Type B pancreatic cell (in vitro differentiated cells): ENCODE data around the gene BAIAP2. TPM values are rescaled to one million over a fixed set of nuclear protein-coding genes. Genes with fewer than 3 reads are reported as not detected.

Experiments used
- DNase-seq: peaks from one replicate; pipeline ENCODE4 v3.0.0; 2021; ENCODE audit warnings: mixed read lengths; ENCODE audit not compliant: unreplicated experiment; ENCODE audit errors: extremely low spot score
- H3K27ac Mint-ChIP-seq: 2 replicates; pipeline ENCODE4 v1.8.0; 2021; ENCODE audit warnings: mild to moderate bottlenecking, mixed read lengths
- H3K27me3 Mint-ChIP-seq: 2 replicates; pipeline ENCODE4 v1.8.0; 2021; ENCODE audit warnings: mixed read lengths
- H3K36me3 Mint-ChIP-seq: 2 replicates; pipeline ENCODE4 v1.8.0; 2021; ENCODE audit warnings: mixed read lengths
- H3K4me1 Mint-ChIP-seq: one replicate; pipeline ENCODE4 v1.8.0; 2021; ENCODE audit warnings: mixed read lengths; ENCODE audit not compliant: unreplicated experiment
- H3K4me3 Mint-ChIP-seq: 2 replicates; pipeline ENCODE4 v1.8.0; 2021; ENCODE audit warnings: mild to moderate bottlenecking, mixed read lengths
- H3K9me3 Mint-ChIP-seq: 2 replicates; pipeline ENCODE4 v1.8.0; 2021; ENCODE audit warnings: mixed read lengths
- CTCF ChIP-seq: fragments of 200-600 bp; sonication (generic); conservative IDR thresholded peaks from 2 replicates; pipeline ENCODE4 v1.5.0; 2021; ENCODE audit warnings: antibody characterized with exemption, mild to moderate bottlenecking
- total RNA-seq: library from RNA; stranded (reverse); gene quantifications from 2 replicates; pipeline ENCODE4 v1.2.1, GENCODE V29; 2021; ENCODE audit warnings: low replicate concordance

BAIAP2 gene
- total RNA-seq, 1 donor from 2014 or later = 62.7 TPM

DNA sequence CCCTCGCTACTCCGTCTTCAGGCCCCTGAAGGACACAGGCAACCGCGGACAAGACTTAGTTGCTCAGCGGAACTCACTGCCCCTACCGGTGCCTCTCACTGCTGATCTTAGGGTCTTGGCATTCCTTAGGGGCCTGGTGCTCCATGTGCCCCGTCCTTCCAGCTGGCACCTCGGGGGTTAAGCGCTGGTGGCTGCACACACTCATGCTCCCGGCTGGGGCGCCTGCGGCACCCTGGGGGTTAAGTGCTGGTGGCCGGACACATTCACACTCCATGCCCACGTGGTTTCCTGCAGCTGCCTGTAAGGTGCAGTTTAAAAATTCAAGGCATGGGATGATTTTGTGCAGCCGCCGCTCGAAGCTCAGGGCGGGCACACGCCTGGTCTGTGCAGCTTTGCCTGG lies 45.1 kb downstream of the BAIAP2 start:
- no peak for TF ChIP-seq CTCF
- no peak for DNase-seq
- no peak overlapping the region for H3K27ac Mint-ChIP-seq
- no peaks in the 10 kb centered on the region for H3K27me3 Mint-ChIP-seq
- H3K4me1 Mint-ChIP-seq = peaks cover 22% of the 10 kb centered on the region
- H3K4me3 Mint-ChIP-seq = no peak overlapping the region
- no peaks in the 10 kb centered on the region for H3K9me3 Mint-ChIP-seq
- H3K36me3 Mint-ChIP-seq = no peaks in the 10 kb centered on the region

DNA sequence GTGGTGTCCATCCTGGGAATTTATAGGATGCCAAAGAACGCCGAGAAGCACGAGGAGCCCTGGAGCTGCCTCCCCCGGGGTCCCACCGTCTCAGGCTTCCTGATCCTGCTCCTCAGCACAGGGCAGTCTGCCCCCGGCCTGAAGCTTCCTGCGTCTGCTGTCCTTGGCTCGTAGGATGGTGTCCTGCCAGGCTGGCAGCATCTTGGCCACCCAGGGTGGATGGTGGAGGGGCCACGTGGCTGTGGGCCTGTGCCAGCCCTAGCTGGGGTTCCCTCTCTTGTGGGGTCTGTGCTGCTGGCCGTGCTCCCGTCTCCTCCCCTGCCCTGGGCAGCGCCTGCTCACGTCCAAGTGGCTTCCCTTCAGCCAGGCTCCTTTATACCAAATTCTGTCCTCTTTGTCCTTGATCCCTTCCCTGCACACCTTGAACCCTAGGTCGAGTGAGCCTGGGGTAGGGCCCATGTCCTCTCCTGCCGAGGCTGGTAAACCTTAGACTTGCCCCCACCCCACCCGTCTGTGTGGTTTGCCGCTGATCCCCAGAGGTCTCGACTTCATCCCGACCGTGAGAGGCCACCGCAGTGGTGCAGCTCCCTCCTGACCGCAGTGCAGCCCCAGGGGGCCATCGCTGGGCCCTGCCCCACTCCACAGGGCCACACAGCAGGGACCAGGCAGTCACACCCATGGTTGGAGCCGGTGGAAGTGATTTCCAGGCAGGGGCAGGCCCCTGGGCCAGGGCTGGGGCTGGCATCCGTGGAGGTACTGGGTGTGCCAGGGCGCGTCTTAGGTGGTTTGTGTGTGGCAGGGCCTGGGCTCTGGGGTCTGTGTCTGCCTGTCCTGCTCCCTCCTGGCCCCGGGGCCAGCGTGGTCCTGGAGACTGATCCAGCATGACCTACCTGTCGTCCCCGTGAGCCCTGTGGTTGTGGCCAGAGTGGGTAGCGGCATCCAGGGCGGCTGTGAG lies 46.5 kb downstream of the BAIAP2 start:
- Mint-ChIP-seq H3K4me3 (no peak overlapping the region), H3K36me3 (no peaks in the 10 kb centered on the region), H3K27me3 (no peaks in the 10 kb centered on the region), H3K9me3 (no peaks in the 10 kb centered on the region), H3K4me1 (peaks cover 13% of the 10 kb centered on the region), H3K27ac (no peak overlapping the region)
- TF ChIP-seq CTCF = no peak
- DNase-seq = no peak

- no peaks in the 10 kb centered on the region for H3K27me3 Mint-ChIP-seq
- H3K4me3 Mint-ChIP-seq = no peak overlapping the region
- DNase-seq = no peak
- peak overlapping the region; percentile 58 for H3K27ac Mint-ChIP-seq
- no peak for TF ChIP-seq CTCF
- H3K4me1 Mint-ChIP-seq = peaks cover 13% of the 10 kb centered on the region
- no peaks in the 10 kb centered on the region for H3K36me3 Mint-ChIP-seq
- no peaks in the 10 kb centered on the region for H3K9me3 Mint-ChIP-seq
These were observed 47.5 kb downstream of the BAIAP2 start for GRCh38 chr17:81082177-81083073.

GRCh38 chr17:81083125-81083765 lies 48.3 kb downstream of the BAIAP2 start:
- no peaks in the 10 kb centered on the region for H3K36me3 Mint-ChIP-seq
- peaks cover 13% of the 10 kb centered on the region for H3K4me1 Mint-ChIP-seq
- peak overlapping the region; percentile 58 for H3K27ac Mint-ChIP-seq
- TF ChIP-seq CTCF = no peak
- H3K4me3 Mint-ChIP-seq = no peak overlapping the region
- no peaks in the 10 kb centered on the region for H3K9me3 Mint-ChIP-seq
- DNase-seq = no peak
- H3K27me3 Mint-ChIP-seq = no peaks in the 10 kb centered on the region

DNA sequence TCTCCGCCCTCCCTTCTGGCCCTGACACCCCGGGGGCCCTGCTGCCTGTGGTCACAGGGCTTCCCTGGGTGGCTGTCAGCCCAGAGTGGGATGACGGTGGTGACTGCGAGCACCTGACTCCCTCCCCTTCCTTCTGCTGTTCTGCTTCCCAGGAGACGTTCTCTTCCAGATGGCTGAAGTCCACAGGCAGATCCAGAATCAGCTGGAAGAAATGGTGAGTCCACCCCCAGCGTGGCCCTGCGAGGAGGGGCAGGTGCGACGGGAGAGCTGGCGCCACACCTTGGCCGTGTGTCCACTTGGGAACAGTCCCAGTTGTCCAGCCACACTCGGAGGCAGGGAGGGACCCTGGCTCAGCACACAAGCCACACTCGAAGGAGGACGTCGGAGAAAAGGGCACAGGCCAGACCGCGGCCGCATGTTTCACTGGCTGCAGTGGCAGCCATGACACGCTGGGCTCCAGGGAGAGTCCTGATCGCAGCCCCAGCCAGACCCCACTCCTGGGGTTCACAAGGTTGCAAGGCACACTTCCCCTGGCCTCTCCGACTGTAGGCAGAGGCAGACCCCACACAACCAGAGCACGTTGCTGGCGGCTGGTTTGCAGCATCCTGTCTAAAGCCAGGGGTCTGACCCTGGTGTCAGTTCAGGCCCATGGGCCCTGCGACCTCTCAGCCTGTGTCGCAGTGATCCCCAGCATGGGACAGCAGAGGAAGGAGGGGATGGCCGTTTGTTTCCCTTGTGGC lies 49.9 kb downstream of the BAIAP2 start:
- TF ChIP-seq CTCF = no peak
- no peaks in the 10 kb centered on the region for H3K9me3 Mint-ChIP-seq
- no peak overlapping the region for H3K27ac Mint-ChIP-seq
- peaks cover 8% of the 10 kb centered on the region for H3K4me1 Mint-ChIP-seq
- no peaks in the 10 kb centered on the region for H3K27me3 Mint-ChIP-seq
- no peak overlapping the region for H3K4me3 Mint-ChIP-seq
- no peaks in the 10 kb centered on the region for H3K36me3 Mint-ChIP-seq
- no peak for DNase-seq
